OCI-LY3 (cell line): ENCODE measurements around the gene CLVS2.

Experiments
- H2AFZ ChIP-seq: fragments of 200-600, 300-600 bp; shearing (Covaris generic); 2 replicates; pipeline ENCODE4 v1.6.0; 2014; ENCODE audit warnings: antibody characterized with exemption, low read depth, low read length
- H3K27ac ChIP-seq: fragments of 200-600, 300-600 bp; sonication (generic); 2 replicates; pipeline ENCODE4 v1.5.1; 2014; ENCODE audit warnings: mild to moderate bottlenecking, low read length, moderate library complexity, mixed read lengths
- H3K27me3 ChIP-seq: fragments of 200-600, 300-600 bp; sonication (generic); 2 replicates; pipeline ENCODE4 v1.6.1; 2014; ENCODE audit warnings: low read depth, low read length, mixed read lengths
- H3K36me3 ChIP-seq: fragments of 200-600, 300-600 bp; sonication (generic); replicated peaks from 2 replicates; pipeline ENCODE3; 2014; ENCODE audit warnings: low read depth, low read length, mixed read lengths
- H3K4me1 ChIP-seq: fragments of 300-600, 200-600 bp; sonication (generic); 2 replicates; pipeline ENCODE4 v1.6.1; 2014; ENCODE audit warnings: low read length, mixed read lengths
- H3K4me2 ChIP-seq: fragments of 200-600, 300-600 bp; sonication (generic); 2 replicates; pipeline ENCODE4 v1.6.1; 2014; ENCODE audit warnings: low read length, mixed read lengths
- H3K4me3 ChIP-seq: fragments of 300-600, 200-600 bp; sonication (generic); 2 replicates; pipeline ENCODE4 v1.5.1; 2014; ENCODE audit warnings: antibody characterized with exemption, mild to moderate bottlenecking, low read length, moderate library complexity
- H3K79me2 ChIP-seq: fragments of 300-600, 200-600 bp; shearing (Covaris generic); 2 replicates; pipeline ENCODE4 v1.6.1; 2014; ENCODE audit warnings: mild to moderate bottlenecking, low read length, mixed read lengths
- H3K9ac ChIP-seq: fragments of 300-600, 200-600 bp; shearing (Covaris generic); 2 replicates; pipeline ENCODE4 v1.6.0; 2014; ENCODE audit warnings: mild to moderate bottlenecking, low read length, moderate library complexity
- H3K9me3 ChIP-seq: fragments of 200-600, 300-600 bp; shearing (Covaris generic); 2 replicates; pipeline ENCODE4 v1.6.1; 2014; ENCODE audit warnings: low read length, mixed read lengths; ENCODE audit not compliant: insufficient read depth
- H4K20me1 ChIP-seq: fragments of 200-600, 300-600 bp; sonication (generic); 2 replicates; pipeline ENCODE4 v1.6.1; 2016; ENCODE audit warnings: low read length, mixed read lengths; ENCODE audit not compliant: insufficient read depth
- EZH2phosphoT487 ChIP-seq: fragments of 200-600 bp; shearing (Covaris generic); IDR thresholded peaks from 2 replicates; pipeline ENCODE4 v1.6.1; 2018; ENCODE audit warnings: antibody characterized with exemption, mixed run types, low read depth
- TF ChIP-seq, protein P1 (sequence below): fragments of 200-600, 300-600 bp; sonication (generic); IDR thresholded peaks from 2 replicates; pipeline ENCODE4 v1.5.1; 2014; ENCODE audit warnings: antibody characterized with exemption, low read length, low read depth

CLVS2 gene

GRCh38 chr6:123091896-123092271 is 95.8 kb downstream of the CLVS2 start:
- no peak overlapping the region for H3K9ac ChIP-seq
- no peak overlapping the region for H3K4me2 ChIP-seq
- no peak overlapping the region for H3K4me3 ChIP-seq
- no peaks in the 10 kb centered on the region for H3K9me3 ChIP-seq
- no peaks in the 10 kb centered on the region for H3K79me2 ChIP-seq
- TF ChIP-seq EZH2phosphoT487 = no peak
- TF ChIP-seq, protein P1, sequence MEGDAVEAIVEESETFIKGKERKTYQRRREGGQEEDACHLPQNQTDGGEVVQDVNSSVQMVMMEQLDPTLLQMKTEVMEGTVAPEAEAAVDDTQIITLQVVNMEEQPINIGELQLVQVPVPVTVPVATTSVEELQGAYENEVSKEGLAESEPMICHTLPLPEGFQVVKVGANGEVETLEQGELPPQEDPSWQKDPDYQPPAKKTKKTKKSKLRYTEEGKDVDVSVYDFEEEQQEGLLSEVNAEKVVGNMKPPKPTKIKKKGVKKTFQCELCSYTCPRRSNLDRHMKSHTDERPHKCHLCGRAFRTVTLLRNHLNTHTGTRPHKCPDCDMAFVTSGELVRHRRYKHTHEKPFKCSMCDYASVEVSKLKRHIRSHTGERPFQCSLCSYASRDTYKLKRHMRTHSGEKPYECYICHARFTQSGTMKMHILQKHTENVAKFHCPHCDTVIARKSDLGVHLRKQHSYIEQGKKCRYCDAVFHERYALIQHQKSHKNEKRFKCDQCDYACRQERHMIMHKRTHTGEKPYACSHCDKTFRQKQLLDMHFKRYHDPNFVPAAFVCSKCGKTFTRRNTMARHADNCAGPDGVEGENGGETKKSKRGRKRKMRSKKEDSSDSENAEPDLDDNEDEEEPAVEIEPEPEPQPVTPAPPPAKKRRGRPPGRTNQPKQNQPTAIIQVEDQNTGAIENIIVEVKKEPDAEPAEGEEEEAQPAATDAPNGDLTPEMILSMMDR = no peak
- H4K20me1 ChIP-seq = no peaks in the 10 kb centered on the region
- H3K27me3 ChIP-seq = no peaks in the 10 kb centered on the region
- H3K27ac ChIP-seq = no peak overlapping the region
- H3K4me1 ChIP-seq = no peaks in the 10 kb centered on the region
- no peaks in the 10 kb centered on the region for H3K36me3 ChIP-seq
- H2AFZ ChIP-seq = no peak overlapping the region

DNA sequence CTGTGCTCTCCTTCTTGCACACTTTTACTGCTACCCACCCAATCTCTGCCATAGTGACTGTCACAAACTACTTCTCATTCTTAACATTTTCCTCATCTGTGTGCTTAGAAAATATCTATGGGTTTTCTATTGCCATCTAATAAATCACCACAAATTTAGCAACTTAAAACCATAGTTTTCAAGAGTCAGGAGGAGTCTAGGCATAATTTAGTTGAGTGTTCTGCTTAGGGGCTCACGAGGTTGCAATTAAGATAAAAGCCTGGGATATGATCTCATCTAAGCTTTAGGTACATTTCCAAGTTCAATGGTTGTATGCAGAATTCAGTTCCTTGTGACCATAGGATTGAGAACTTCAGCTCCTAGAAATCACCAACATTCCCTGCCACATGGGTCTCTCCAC is 98.8 kb downstream of the CLVS2 start:
- no peaks in the 10 kb centered on the region for H3K36me3 ChIP-seq
- no peaks in the 10 kb centered on the region for H3K9me3 ChIP-seq
- H3K4me3 ChIP-seq = no peak overlapping the region
- H4K20me1 ChIP-seq = no peaks in the 10 kb centered on the region
- H3K9ac ChIP-seq = no peak overlapping the region
- H3K27me3 ChIP-seq = no peaks in the 10 kb centered on the region
- H3K4me2 ChIP-seq = no peak overlapping the region
- no peaks in the 10 kb centered on the region for H3K79me2 ChIP-seq
- no peak overlapping the region for H3K27ac ChIP-seq
- H2AFZ ChIP-seq = no peak overlapping the region
- no peaks in the 10 kb centered on the region for H3K4me1 ChIP-seq
- no peak for TF ChIP-seq EZH2phosphoT487
- TF ChIP-seq, protein P1 = no peak

GRCh38 chr6:123105561-123105960 is 109.5 kb downstream of the CLVS2 start:
- no peaks in the 10 kb centered on the region for H3K79me2 ChIP-seq
- H2AFZ ChIP-seq = no peak overlapping the region
- no peak overlapping the region for H3K27ac ChIP-seq
- no peaks in the 10 kb centered on the region for H4K20me1 ChIP-seq
- H3K4me2 ChIP-seq = no peak overlapping the region
- H3K4me3 ChIP-seq = no peak overlapping the region
- H3K4me1 ChIP-seq = no peaks in the 10 kb centered on the region
- H3K27me3 ChIP-seq = no peaks in the 10 kb centered on the region
- H3K36me3 ChIP-seq = no peaks in the 10 kb centered on the region
- TF ChIP-seq, protein P1 = no peak
- TF ChIP-seq EZH2phosphoT487 = no peak
- H3K9me3 ChIP-seq = no peaks in the 10 kb centered on the region
- no peak overlapping the region for H3K9ac ChIP-seq

GRCh38 chr6:123116370-123116769 is 120.3 kb downstream of the CLVS2 start:
- Histone ChIP-seq H3K4me1 (no peaks in the 10 kb centered on the region), H3K27ac (no peak overlapping the region), H3K9ac (no peak overlapping the region), H4K20me1 (no peaks in the 10 kb centered on the region), H3K9me3 (no peaks in the 10 kb centered on the region), H3K4me3 (no peak overlapping the region), H3K27me3 (no peaks in the 10 kb centered on the region), H3K4me2 (no peak overlapping the region), H2AFZ (no peak overlapping the region), H3K36me3 (no peaks in the 10 kb centered on the region), H3K79me2 (no peaks in the 10 kb centered on the region)
- TF ChIP-seq EZH2phosphoT487 = no peak
- TF ChIP-seq, protein P1 = no peak
